ENCODE results near the gene THAP11. TPM values are rescaled to one million over a fixed set of nuclear protein-coding genes. Genes with fewer than 3 reads are reported as not detected.
"Not testable (repeated sequence)": the region's sequence is repeated elsewhere in the genome, so short reads cannot be mapped to it uniquely, and the experiment has no call there.

Gene THAP11
- total RNA-seq, 1 donor from 2014 or later = 43.0 TPM

DNA sequence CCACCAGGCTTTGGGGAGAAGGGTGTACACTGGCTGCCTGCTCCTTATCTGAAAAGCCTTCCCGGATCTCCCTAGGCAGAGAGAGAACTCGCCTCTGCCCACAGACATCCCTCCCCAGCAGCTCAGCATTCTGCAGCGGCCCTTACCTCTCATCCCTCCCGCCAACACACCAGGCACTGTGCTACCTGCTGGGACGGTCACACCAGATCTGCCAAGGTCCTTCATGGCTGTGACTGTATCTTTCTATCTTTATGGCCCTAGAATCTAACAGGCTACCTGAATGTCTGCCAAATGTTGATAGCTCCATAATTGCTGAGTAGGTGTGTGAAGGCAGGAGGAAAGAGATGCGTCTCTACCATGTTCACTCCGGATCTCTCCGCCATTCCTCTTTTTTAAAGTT is 27.6 kb upstream of the THAP11 start:
- intact Hi-C loops (cut with micrococcal nuclease) = no loop called here
- Mint-ChIP-seq H3K27me3 (ENCODE audit: insufficient read depth) (peaks cover 9% of the 10 kb centered on the region), H3K4me1 (ENCODE audit: low read depth) (peaks cover 8% of the 10 kb centered on the region), H3K36me3 (ENCODE audit: low read depth) (no peaks in the 10 kb centered on the region), H3K4me3 (no peak overlapping the region), H3K27ac (no peak overlapping the region), H3K9me3 (no peaks in the 10 kb centered on the region)
- no peak for DNase-seq (ENCODE audit: low spot score)

DNA sequence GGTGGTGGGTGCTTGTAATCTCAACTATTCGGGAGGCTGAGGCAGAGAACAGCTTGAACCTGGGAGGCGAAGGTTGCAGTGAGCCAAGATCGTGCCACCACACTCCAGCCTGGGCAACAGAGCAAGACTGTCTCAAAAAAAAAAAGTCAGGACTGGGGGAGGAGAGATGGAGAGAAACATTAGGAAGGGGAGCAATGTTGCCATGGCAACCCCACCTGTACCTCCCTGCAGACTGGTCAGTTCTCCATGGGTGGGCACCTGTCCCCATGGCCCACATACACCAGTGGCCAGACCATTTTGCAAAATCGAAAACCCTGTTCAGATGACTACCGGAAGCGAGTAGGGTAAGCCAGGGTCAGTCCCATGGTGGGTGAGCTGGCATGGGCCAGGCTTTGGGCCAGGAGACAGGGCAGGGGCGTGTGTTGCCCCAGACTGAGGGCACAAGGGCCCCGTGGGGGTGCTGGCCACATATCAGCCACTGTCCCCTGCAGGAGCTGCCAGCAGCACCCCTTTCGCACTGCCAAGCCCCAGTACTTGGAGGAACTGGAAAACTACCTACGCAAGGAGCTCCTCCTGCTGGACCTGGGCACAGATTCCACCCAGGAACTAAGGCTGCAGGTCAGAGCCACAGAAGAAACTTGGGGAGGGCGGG is 21.4 kb upstream of the THAP11 start:
- no peaks in the 10 kb centered on the region for H3K9me3 Mint-ChIP-seq
- peaks cover 3% of the 10 kb centered on the region for H3K36me3 Mint-ChIP-seq (ENCODE audit: low read depth)
- H3K27ac Mint-ChIP-seq = no peak overlapping the region
- H3K4me3 Mint-ChIP-seq = no peak overlapping the region
- DNase-seq (ENCODE audit: low spot score) = no peak
- intact Hi-C loops (cut with micrococcal nuclease) = no loop called here
- H3K4me1 Mint-ChIP-seq (ENCODE audit: low read depth) = peaks cover 8% of the 10 kb centered on the region
- H3K27me3 Mint-ChIP-seq (ENCODE audit: insufficient read depth) = peaks cover 6% of the 10 kb centered on the region

DNA sequence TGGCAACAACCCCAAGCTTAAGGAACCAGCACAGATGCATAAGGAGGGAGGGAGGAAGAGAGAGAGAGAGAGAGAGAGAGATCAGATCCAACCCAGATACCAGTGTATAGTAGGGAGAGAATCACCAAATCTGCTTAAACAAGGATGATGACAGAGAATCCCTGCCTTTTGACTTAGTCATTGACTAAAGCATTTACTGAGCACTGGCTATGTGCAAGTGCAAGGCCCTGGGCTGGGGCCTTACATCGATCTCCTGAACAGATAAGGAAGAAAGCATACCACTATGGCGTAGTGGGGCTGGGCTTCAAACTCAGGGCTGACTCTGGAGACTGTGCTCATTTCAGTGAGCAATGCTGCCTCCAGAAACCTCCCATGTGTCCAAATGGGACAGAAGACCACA is 19.6 kb upstream of the THAP11 start:
- H3K36me3 Mint-ChIP-seq (ENCODE audit: low read depth) = peaks cover 3% of the 10 kb centered on the region

DNA sequence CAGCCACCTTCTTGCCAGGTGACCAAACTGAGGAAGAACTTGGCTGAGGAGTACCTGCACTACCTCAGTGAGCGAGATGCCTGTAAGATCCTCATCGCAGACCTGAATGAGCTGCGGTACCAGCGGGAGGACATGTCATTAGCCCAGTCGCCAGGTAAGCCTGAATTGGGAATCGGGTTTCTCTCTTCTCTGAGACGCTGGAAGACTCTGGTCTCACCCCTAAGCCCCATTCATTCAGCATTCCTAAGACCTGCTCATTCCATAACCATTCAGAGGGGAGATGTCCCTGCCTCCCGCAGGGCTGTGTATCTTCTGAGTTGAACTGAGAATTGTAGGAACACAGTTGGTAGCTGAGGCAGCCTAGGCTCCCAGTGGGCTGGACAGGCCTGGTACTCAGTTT is 17.0 kb upstream of the THAP11 start:
- H3K9me3 Mint-ChIP-seq = no peaks in the 10 kb centered on the region
- intact Hi-C loops (cut with micrococcal nuclease) = no loop called here
- no peaks in the 10 kb centered on the region for H3K4me1 Mint-ChIP-seq (ENCODE audit: low read depth)
- H3K4me3 Mint-ChIP-seq = no peak overlapping the region
- H3K36me3 Mint-ChIP-seq (ENCODE audit: low read depth) = peaks cover 7% of the 10 kb centered on the region
- no peak overlapping the region for H3K27ac Mint-ChIP-seq
- DNase-seq (ENCODE audit: low spot score) = no peak
- H3K27me3 Mint-ChIP-seq (ENCODE audit: insufficient read depth) = peaks cover 3% of the 10 kb centered on the region

More for the DNA sequence above, 19.6 kb upstream of the THAP11 start:
- no peak for DNase-seq (ENCODE audit: low spot score)
- Mint-ChIP-seq H3K4me1 (ENCODE audit: low read depth) (no peaks in the 10 kb centered on the region), H3K27me3 (ENCODE audit: insufficient read depth) (peaks cover 3% of the 10 kb centered on the region), H3K9me3 (no peaks in the 10 kb centered on the region), H3K27ac (no peak overlapping the region), H3K4me3 (no peak overlapping the region)
- intact Hi-C loops (cut with micrococcal nuclease) = no loop called here

DNA sequence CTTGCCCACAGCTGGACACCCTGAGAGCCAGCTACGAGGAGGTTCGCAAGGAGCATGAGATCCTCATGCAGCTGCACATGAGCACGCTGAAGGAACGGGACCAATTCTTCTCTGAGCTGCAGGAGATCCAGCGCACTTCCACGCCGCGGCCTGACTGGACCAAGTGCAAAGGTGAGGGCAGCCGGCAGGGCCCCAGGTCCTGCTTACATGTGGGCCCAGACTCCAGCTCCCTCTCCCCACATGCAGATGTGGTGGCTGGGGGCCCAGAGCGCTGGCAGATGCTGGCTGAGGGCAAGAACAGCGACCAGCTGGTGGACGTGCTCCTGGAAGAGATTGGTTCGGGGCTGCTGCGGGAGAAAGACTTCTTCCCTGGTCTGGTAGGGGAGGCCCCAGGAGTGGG is 16.2 kb upstream of the THAP11 start:
- Mint-ChIP-seq H3K27ac (no peak overlapping the region), H3K36me3 (ENCODE audit: low read depth) (peaks cover 10% of the 10 kb centered on the region), H3K4me1 (ENCODE audit: low read depth) (no peaks in the 10 kb centered on the region), H3K9me3 (no peaks in the 10 kb centered on the region), H3K4me3 (no peak overlapping the region), H3K27me3 (ENCODE audit: insufficient read depth) (no peaks in the 10 kb centered on the region)
- intact Hi-C loops (cut with micrococcal nuclease) = no loop called here
- DNase-seq (ENCODE audit: low spot score) = no peak

DNA sequence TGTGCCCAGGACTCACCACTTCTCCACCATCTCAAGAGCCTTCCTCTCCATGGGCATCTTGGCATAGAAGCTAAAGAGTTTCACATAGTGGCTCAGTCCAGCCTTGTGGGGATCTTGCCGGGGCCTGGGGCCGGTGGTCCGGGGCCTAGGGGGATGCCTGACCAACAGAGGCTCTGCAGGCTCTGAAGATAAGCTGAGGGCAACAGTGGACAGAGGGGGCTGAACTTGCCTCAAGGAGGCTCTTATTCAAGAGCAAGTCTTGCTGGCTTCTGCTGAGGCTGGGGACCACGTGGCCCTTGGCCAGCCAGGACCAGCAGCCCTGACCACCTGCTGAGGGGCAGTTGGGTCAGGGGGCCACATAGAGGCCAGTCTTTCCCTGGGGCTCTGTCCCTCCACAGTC is 13.5 kb upstream of the THAP11 start:
- intact Hi-C loops (cut with micrococcal nuclease) = no loop called here
- DNase-seq (ENCODE audit: low spot score) = no peak
- H3K27ac Mint-ChIP-seq = no peak overlapping the region
- H3K4me1 Mint-ChIP-seq (ENCODE audit: low read depth) = peaks cover 13% of the 10 kb centered on the region
- H3K27me3 Mint-ChIP-seq (ENCODE audit: insufficient read depth) = no peaks in the 10 kb centered on the region
- no peak overlapping the region for H3K4me3 Mint-ChIP-seq
- H3K9me3 Mint-ChIP-seq = no peaks in the 10 kb centered on the region
- H3K36me3 Mint-ChIP-seq (ENCODE audit: low read depth) = peaks cover 15% of the 10 kb centered on the region

DNA sequence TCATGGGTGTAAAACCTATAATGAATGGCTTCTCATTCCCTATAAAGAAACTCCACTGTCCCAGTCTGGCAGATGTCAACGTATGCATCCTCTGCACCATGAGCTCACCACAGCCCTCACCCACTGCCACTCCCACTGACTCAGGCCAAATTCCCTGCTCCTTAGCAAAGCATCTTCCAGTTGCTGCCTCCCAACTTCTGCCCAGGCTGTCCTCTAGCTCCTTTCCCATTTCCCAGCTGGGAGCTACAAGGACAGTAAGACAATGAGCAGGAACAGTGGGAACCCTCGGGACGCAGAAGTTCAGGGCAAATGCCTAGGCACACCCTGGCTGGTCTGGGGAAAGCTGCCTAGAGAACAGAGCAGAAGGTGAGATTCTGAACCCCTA is 9.1 kb upstream of the THAP11 start:
- H3K27me3 Mint-ChIP-seq (ENCODE audit: insufficient read depth) = peaks cover 5% of the 10 kb centered on the region
- H3K4me1 Mint-ChIP-seq (ENCODE audit: low read depth) = peaks cover 18% of the 10 kb centered on the region
- no peaks in the 10 kb centered on the region for H3K9me3 Mint-ChIP-seq
- peaks cover 12% of the 10 kb centered on the region for H3K36me3 Mint-ChIP-seq (ENCODE audit: low read depth)
- DNase-seq (ENCODE audit: low spot score) = no peak
- peak overlapping the region; percentile 89 for H3K27ac Mint-ChIP-seq
- H3K4me3 Mint-ChIP-seq = peak overlapping the region; percentile 94
- intact Hi-C loops (cut with micrococcal nuclease) = loop anchor here (5.0 kb wide), 1 partner anchor 39 kb away; the partner anchor contains the start of gene EDC4

DNA sequence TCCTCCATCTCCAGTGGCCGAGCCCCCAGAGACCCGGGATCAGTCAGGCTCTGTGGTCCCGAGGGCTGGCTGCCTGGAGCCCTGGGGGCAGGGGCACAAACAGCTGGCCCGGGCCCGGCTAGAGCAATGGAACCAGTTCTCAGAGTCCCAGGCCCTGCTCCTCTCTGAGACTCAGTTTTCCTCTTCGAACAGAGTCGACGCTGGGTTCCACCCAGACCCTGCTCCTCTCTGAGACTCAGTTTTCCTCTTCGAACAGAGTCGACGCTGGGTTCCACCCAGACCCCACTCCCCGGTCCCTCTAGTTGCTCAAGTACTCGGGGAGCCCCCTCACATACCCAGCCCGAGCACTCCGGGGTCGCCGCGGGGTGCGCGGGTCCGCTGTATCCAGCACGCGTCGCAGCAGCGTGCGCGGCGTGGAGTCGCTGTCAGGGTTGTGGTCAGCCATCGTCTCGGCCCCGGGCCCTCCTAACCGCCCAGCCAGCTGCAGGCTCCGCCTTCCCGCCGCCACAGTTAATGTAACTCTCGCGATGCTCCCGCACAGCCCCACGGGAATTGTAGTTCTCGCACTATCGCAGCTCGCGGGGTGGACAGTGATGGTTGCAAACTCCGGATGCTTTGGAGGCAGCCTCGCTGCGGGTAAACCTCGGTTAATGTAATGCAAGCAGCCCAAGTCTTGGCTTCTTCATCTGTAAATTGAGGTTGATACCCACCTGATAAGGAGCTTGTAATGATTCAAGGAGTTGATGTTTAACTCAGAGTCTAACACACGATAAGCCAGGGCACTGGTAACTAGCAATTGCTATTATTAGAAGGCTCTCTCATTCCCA is 8.5 kb upstream of the THAP11 start:
- H3K27ac Mint-ChIP-seq = peak overlapping the region; percentile 89
- no peaks in the 10 kb centered on the region for H3K9me3 Mint-ChIP-seq
- H3K27me3 Mint-ChIP-seq (ENCODE audit: insufficient read depth) = peaks cover 5% of the 10 kb centered on the region
- intact Hi-C loops (cut with micrococcal nuclease) = loop anchor here (1.0 to 5.0 kb wide), 3 partner anchors 9 to 39 kb away; partner anchors contain the start of genes EDC4, NUTF2 and THAP11
- H3K4me3 Mint-ChIP-seq = peak overlapping the region; percentile 94
- peaks cover 18% of the 10 kb centered on the region for H3K4me1 Mint-ChIP-seq (ENCODE audit: low read depth)
- DNase-seq (ENCODE audit: low spot score) = peak; percentile 94
- H3K36me3 Mint-ChIP-seq (ENCODE audit: low read depth) = peaks cover 11% of the 10 kb centered on the region

DNA sequence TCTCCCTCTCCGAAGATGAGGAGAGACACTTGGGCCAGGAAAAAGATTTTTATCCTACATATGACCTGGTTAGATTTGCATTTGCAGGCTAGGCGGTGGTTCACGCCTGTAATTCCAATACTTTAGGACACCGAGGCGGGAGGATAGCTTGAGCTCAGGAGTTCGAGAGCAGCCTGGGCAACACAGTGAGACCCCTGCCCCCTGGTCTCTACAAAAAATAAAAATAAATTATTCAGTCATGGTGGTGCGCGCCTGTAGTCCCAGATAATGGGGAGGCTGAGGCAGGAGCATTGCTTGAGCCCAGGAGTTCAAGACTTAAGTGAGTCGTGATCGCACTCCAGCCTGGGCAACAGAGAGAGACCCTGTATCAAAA is 7.9 kb upstream of the THAP11 start:
- no peak for DNase-seq (ENCODE audit: low spot score)
- peaks cover 18% of the 10 kb centered on the region for H3K4me1 Mint-ChIP-seq (ENCODE audit: low read depth)
- no peaks in the 10 kb centered on the region for H3K9me3 Mint-ChIP-seq
- peak overlapping the region; percentile 94 for H3K4me3 Mint-ChIP-seq
- intact Hi-C loops (cut with micrococcal nuclease) = loop anchor here (1.0 to 5.0 kb wide), 3 partner anchors 8 to 38 kb away; partner anchors contain the start of genes EDC4, NUTF2 and THAP11
- H3K27ac Mint-ChIP-seq = no peak overlapping the region
- H3K36me3 Mint-ChIP-seq (ENCODE audit: low read depth) = peaks cover 11% of the 10 kb centered on the region
- H3K27me3 Mint-ChIP-seq (ENCODE audit: insufficient read depth) = peaks cover 5% of the 10 kb centered on the region

DNA sequence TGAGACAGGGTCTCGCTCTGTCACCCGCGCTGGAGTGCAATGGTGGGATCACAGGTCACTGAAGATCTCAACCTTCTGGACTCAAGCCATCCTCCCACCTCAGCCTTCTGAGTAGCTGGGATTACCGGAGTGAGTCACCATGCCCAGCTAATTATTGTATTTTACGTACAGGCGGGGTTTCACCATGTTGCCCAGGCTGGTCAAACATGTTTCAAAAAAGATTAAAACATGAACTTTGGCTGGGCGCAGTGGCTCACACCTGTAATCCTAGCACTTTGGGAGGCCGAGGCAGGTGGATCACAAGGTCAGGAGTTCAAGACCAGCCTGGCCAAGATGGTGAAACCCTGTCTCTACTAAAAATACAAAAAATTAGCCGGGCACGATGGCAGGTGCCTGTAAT is 4.9 kb upstream of the THAP11 start:
- H3K27ac Mint-ChIP-seq; H3K4me3 Mint-ChIP-seq; intact Hi-C loops (cut with micrococcal nuclease); H3K27me3 Mint-ChIP-seq (ENCODE audit: insufficient read depth); H3K36me3 Mint-ChIP-seq (ENCODE audit: low read depth); DNase-seq (ENCODE audit: low spot score); H3K9me3 Mint-ChIP-seq: not testable (repeated sequence)
- peaks cover 24% of the 10 kb centered on the region for H3K4me1 Mint-ChIP-seq (ENCODE audit: low read depth)

DNA sequence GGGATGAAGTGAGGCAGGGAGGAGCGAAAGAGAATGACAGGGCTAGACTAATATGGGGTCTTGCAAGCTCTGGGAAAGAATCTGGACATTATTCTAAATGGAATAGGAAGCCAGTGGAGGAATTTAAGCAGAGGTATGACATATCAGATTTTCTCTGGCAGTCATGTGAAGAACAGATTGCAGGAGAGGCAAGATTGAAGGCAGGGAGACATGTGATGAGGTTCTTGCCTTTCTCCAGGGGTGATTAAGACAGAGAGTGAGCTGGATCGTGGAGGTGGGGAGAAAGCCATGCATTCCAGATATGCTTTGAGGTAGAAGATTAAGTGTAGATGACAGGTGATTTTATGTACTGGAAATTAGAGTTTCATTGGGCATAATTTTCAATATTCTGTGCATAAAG is 4.3 kb upstream of the THAP11 start:
- H3K36me3 Mint-ChIP-seq (ENCODE audit: low read depth) = no peaks in the 10 kb centered on the region
- no peak overlapping the region for H3K27ac Mint-ChIP-seq
- intact Hi-C loops (cut with micrococcal nuclease) = no loop called here
- peaks cover 5% of the 10 kb centered on the region for H3K27me3 Mint-ChIP-seq (ENCODE audit: insufficient read depth)
- no peak for DNase-seq (ENCODE audit: low spot score)
- no peak overlapping the region for H3K4me3 Mint-ChIP-seq
- peaks cover 18% of the 10 kb centered on the region for H3K4me1 Mint-ChIP-seq (ENCODE audit: low read depth)
- H3K9me3 Mint-ChIP-seq = no peaks in the 10 kb centered on the region

DNA sequence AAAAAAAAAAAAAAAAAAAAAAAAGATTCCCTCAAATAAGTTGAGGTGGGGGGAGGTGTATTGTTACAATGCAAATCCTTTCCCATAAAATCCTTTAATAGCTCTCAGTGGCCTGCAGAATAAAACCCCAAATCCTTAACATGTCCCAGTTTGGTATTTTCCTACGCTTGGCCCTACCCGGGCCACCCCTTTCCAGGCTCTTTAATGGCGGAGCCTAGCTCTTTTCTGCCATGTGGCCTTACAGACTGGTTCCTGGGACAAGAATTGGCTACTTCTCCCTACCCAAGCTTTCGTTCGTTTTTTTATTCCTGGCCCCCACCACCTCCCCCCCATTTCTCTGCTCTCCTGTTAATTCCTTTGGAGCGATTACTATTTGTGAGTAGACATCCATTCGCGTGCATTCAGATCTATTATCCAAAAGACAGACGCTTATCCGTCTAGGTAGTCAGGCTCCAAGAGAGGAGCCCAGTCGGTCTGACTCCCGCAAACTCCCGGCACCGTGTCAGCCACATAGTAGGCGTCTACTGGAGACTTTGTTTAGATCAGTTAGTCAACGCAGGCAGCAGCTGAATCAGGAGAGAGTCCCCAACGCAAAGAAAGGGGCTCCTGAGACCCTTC is 813 bp upstream of the THAP11 start:
- no peaks in the 10 kb centered on the region for H3K9me3 Mint-ChIP-seq
- intact Hi-C loops (cut with micrococcal nuclease) = loop anchor here (1.0 to 10.0 kb wide), 2 partner anchors 52 to 473 kb away; partner anchors contain the start of genes PRMT7, PSKH1 and SLC7A6OS
- DNase-seq (ENCODE audit: low spot score) = no peak
- no peaks in the 10 kb centered on the region for H3K36me3 Mint-ChIP-seq (ENCODE audit: low read depth)
- H3K27ac Mint-ChIP-seq = peak overlapping the region; percentile 96
- H3K27me3 Mint-ChIP-seq (ENCODE audit: insufficient read depth) = peaks cover 5% of the 10 kb centered on the region
- H3K4me3 Mint-ChIP-seq = peak overlapping the region; percentile 93
- peaks cover 33% of the 10 kb centered on the region for H3K4me1 Mint-ChIP-seq (ENCODE audit: low read depth)

Data from activated T-helper 1 cell treated with anti-CD3 and anti-CD28 coated beads, Interleukin-12 subunit alpha, Interleukin-12 subunit beta, Interleukin-2, Interleukin-4 antibody, amounts not matched to agents 30 ng/mL and 10 ng/mL and 1 ng/mL, durations not matched to agents 14 hours and 24 hours and 36 hours (primary cell).